Kidney epithelial cell (primary cell): ENCODE data around the gene CHD5. TPM values are rescaled to one million over a fixed set of nuclear protein-coding genes. Genes with fewer than 3 reads are reported as not detected.

Experiments
- DNase-seq: peaks from one replicate; pipeline ENCODE4 v3.0.0-alpha.2; 2010; ENCODE audit warnings: low read depth
- H3K27me3 ChIP-seq: 2 replicates; pipeline ENCODE4 v1.6.0; 2011; ENCODE audit warnings: low read length; ENCODE audit not compliant: control insufficient read depth, insufficient read depth
- H3K36me3 ChIP-seq: 2 replicates; pipeline ENCODE4 v1.5.1; 2011; ENCODE audit warnings: low read length; ENCODE audit not compliant: control insufficient read depth, insufficient read depth
- H3K4me3 ChIP-seq: 2 replicates; pipeline ENCODE4 v1.5.1; 2011; ENCODE audit warnings: low read depth, mild to moderate bottlenecking, control low read depth, low read length
- CTCF ChIP-seq: IDR thresholded peaks from 2 replicates; pipeline ENCODE4 v1.5.1; 2011; ENCODE audit warnings: mild to moderate bottlenecking, moderate library complexity, low read length, control low read depth, inconsistent platforms; ENCODE audit not compliant: insufficient read depth, poor library complexity, severe bottlenecking
- total RNA-seq: library from RNA; depleted of rRNA; stranded (reverse); fragments of >200 nt; gene quantifications from 2 replicates; pipeline ENCODE4 v1.2.3, GENCODE V29; 2015

Gene CHD5
- total RNA-seq, 1 donor from 2014 or later: 0.08 TPM

DNA sequence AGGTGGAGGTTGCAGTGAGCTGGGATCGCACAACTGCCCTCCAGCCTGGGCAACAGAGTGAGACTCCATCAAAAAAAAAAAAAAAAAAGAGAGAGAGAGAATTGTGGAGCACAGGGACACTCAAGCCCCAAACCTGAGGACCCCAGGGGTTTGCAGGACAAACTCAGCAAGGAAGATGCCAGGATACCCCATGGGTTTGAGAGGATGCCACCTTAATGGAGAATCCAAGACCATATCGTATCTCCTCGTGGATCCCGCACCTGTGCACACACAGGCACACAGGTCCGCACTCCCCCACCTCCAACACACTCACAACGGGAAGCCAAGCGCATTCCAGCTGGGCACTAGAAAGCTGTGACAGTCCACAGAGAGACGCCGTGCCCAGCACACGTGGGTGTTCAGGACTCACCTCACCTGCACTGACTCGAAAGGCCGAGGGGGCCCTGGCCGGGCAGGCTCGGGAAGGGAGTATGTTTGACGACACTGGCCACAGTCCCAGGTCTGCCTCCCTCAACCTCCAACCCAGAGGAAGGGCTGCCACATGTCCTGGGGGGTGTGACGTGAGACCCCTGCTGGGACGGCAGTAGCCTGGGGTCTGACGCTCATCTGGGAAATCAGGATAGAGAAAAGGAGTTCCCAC, 11.1 kb downstream of the CHD5 start:
- no peak for TF ChIP-seq CTCF
- DNase-seq: no peak

DNA sequence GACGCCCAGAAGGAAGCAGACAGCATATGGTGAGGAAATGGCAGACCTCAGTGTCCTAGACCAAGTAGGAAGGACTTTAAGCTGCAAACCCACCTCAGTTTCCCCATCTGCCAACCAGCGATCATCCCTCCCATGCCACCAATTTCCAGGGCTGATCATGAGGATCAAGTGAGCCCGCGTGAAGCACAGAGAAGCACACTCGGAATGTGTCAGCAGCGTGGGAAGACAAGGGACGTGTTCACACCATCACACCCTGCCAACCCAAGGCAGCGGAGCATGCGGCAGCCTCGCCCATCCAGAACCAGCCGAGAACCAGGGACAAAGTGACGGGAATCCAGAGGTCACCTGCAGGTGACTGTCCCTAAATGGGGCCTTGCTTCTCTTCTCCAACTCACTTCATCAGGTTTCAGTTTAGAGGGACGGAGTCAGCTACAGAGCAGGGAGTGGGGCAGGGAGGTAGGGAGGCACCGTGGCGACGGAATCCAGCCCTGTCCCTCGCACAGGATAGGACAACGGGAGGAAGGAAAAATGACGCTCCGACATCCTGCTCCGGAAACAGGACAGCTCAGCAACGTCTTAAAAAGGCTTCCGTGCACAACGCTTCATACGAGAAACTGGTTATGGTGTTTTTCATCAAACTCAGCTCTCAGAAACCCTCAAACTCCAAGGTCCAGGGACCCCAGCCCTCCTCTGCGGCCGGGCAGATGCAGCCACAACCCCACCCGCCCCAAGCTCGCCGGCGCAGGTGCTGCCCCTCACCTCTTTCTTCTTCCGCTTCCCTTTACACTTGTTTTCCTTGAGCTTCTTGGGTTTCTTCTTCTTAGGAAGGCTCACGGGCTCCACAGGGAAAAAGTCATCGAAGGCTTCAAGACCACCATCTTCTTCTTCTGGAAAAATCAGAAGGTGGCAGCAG, 12.5 kb downstream of the CHD5 start:
- no peak for DNase-seq
- TF ChIP-seq CTCF: no peak
- Histone ChIP-seq H3K27me3 (peaks cover 64% of the 10 kb centered on the region), H3K36me3 (no peaks in the 10 kb centered on the region), H3K4me3 (no peak overlapping the region)

More for the DNA sequence above, 11.1 kb downstream of the CHD5 start:
- Histone ChIP-seq H3K4me3 (no peak overlapping the region), H3K27me3 (peaks cover 53% of the 10 kb centered on the region), H3K36me3 (no peaks in the 10 kb centered on the region)

DNA sequence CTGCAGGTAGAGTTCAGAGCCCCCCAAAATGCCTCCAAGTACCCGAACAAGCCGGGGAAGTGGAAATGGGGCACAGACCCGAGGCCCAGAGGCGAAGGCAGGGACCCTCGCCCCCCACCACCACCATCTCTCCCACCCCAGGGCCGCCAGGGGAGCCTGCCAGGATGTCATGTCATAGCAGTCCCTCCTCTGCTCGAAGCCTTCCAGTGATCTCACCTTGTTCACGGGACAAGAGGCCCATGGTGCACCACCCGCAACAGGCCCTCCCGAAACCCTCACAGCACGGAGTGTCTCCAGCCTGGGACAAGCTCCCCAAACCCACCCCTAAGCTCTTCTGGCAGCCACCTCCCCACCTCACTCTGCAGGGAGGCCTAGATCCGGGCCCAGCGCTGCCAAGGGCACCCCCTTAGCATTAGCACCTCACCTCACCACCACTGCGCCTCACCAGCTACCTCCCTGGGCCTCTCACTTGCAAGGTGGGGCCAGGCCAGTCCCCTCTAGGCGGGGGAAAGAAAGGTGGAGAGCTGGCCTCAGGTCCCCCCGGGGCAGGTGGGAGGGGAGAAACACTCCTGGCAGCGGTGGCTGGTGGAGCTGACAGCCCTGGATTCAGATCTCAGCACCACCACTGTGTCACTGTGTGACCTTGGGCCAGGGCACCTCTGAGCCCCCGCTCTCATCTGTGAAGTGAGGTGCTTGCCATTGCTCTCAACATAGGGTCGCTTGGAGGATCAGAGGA, 13.3 kb downstream of the CHD5 start:
- Histone ChIP-seq H3K4me3 (no peak overlapping the region), H3K27me3 (peaks cover 65% of the 10 kb centered on the region), H3K36me3 (no peaks in the 10 kb centered on the region)
- no peak for DNase-seq
- no peak for TF ChIP-seq CTCF

- no peak for TF ChIP-seq CTCF
- H3K27me3 ChIP-seq: peaks cover 64% of the 10 kb centered on the region
- no peaks in the 10 kb centered on the region for H3K36me3 ChIP-seq
- no peak overlapping the region for H3K4me3 ChIP-seq
- DNase-seq: no peak
These were observed 13.9 kb downstream of the CHD5 start for GRCh38 chr1:6166221-6166620.

DNA sequence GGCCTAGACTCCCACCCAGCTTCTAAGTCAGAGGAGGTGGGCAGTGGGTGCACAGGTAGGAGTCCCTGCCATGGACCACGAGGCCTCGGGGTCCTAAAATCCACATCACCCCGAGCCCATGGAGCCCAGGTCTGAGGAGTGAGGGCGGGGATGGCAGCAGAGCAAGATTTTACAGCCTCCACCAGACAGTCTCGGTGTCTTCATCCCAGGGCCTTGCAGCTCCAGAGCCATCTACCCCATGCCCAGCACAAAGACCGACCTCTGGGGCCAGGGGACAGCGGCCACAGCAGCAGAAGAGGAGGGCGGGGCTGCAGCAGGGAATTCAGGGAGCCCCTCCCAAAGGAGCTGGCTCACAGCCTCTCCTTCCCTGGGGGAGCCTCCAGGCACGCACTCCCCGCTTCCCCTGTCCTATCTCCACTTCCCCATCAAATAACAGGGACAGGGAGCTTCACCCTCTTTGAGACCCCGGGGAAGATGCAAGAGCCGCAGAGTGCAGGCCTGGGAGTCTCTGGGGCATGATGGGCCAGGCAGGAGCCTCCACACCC, 14.6 kb downstream of the CHD5 start:
- no peak for DNase-seq
- H3K27me3 ChIP-seq: peaks cover 64% of the 10 kb centered on the region
- H3K36me3 ChIP-seq: no peaks in the 10 kb centered on the region
- no peak overlapping the region for H3K4me3 ChIP-seq
- no peak for TF ChIP-seq CTCF
